ENCODE results near the gene CHCHD6. TPM values are rescaled to one million over a fixed set of nuclear protein-coding genes. Genes with fewer than 3 reads are reported as not detected.

The CHCHD6 gene
- total RNA-seq, 2 donors from 2014 or later, result 8.4 to 10.9 TPM

- Histone ChIP-seq H3K9me3 (no peaks in the 10 kb centered on the region), H3K4me3 (no peak overlapping the region), H3K27me3 (no peaks in the 10 kb centered on the region), H3K36me3 (no peaks in the 10 kb centered on the region), H3K4me1 (peaks cover 0 to 5% of the 10 kb centered on the region in 2 donors), H3K27ac (peak overlapping the region in 1 of 2 donors; percentile 7)
- TF ChIP-seq CTCF (IDR thresholded peaks at IDR 0.05), result no peak
- peak; percentile 80 for DNase-seq (ENCODE audit: low spot score)
These were observed 207.4 kb downstream of the CHCHD6 start for GRCh38 chr3:126911162-126912026.

- Histone ChIP-seq H3K4me1 (peaks cover 0 to 5% of the 10 kb centered on the region in 2 donors), H3K27me3 (no peaks in the 10 kb centered on the region), H3K4me3 (no peak overlapping the region), H3K36me3 (no peaks in the 10 kb centered on the region), H3K27ac (peak overlapping the region in 1 of 2 donors; percentile 7), H3K9me3 (no peaks in the 10 kb centered on the region)
- no peak for TF ChIP-seq CTCF (IDR thresholded peaks at IDR 0.05)
- DNase-seq (ENCODE audit: low spot score), result no peak
These were observed 208.0 kb downstream of the CHCHD6 start for GRCh38 chr3:126912027-126912422.

GRCh38 chr3:126912491-126913195 is 208.6 kb downstream of the CHCHD6 start:
- Histone ChIP-seq H3K27me3 (no peaks in the 10 kb centered on the region), H3K9me3 (no peaks in the 10 kb centered on the region), H3K36me3 (no peaks in the 10 kb centered on the region), H3K27ac (no peak overlapping the region), H3K4me1 (peaks cover 0 to 5% of the 10 kb centered on the region in 2 donors), H3K4me3 (no peak overlapping the region)
- TF ChIP-seq CTCF (IDR thresholded peaks at IDR 0.05), result no peak
- no peak for DNase-seq (ENCODE audit: low spot score)

- DNase-seq (ENCODE audit: low spot score), result no peak
These were observed 209.5 kb downstream of the CHCHD6 start for GRCh38 chr3:126913524-126913923.

GRCh38 chr3:126914226-126914625 is 210.2 kb downstream of the CHCHD6 start:
- no peaks in the 10 kb centered on the region for H3K9me3 ChIP-seq
- TF ChIP-seq CTCF (IDR thresholded peaks at IDR 0.05), result no peak
- no peak overlapping the region for H3K4me3 ChIP-seq
- no peak overlapping the region for H3K27ac ChIP-seq
- H3K36me3 ChIP-seq, result no peaks in the 10 kb centered on the region
- no peak for DNase-seq (ENCODE audit: low spot score)
- H3K27me3 ChIP-seq, result no peaks in the 10 kb centered on the region
- peaks cover 0 to 5% of the 10 kb centered on the region in 2 donors for H3K4me1 ChIP-seq

More at GRCh38 chr3:126913524-126913923, 209.5 kb downstream of the CHCHD6 start:
- no peak for TF ChIP-seq CTCF (IDR thresholded peaks at IDR 0.05)
- no peaks in the 10 kb centered on the region for H3K27me3 ChIP-seq
- no peak overlapping the region for H3K4me3 ChIP-seq
- H3K27ac ChIP-seq, result no peak overlapping the region
- H3K4me1 ChIP-seq, result peaks cover 0 to 5% of the 10 kb centered on the region in 2 donors
- no peaks in the 10 kb centered on the region for H3K36me3 ChIP-seq
- H3K9me3 ChIP-seq, result no peaks in the 10 kb centered on the region

Measured in right atrium auricular region (tissue), 2 donors.